ENCODE results near the gene GINS1.
"Not testable (repeated sequence)": the region's sequence is repeated elsewhere in the genome, so short reads cannot be mapped to it uniquely, and the experiment has no call there.

GINS1 gene

DNA sequence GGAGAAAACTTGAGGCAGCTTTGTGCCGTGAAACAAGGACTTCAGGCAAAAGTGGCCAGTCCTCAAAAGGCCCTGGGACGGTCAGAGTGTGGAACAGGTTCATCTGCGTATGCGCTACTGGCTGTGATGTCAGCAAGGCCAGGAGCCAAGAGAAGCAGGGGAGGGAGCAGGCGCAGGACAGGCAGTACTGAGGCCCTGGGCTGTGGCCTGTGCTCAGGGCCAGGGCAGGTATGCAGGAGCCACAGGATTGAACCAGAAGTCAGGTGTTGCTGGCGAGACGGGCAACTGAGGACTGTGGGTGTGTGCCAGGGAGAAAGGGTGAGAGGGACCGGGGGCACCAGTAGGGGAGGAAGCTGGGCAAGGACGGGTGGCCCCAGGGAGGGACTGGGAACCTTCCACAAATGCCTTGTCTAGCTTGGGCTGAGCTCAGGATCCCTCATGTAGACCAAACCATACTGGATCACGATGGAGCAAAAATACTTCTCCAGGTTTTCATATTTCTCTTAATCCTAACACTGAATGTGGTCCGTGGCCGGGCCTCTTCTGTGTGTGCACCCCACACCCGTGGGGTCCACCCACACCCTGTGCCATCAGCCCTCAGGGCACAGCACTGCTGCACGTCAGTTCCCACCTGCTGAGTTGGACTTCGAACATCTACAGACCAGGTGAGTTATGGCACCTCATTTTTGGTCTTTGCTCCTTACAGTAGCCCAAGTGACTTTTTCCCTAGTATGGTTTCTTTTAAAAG, 46.9 kb downstream of the GINS1 start:
- no peak for DNase-seq

DNA sequence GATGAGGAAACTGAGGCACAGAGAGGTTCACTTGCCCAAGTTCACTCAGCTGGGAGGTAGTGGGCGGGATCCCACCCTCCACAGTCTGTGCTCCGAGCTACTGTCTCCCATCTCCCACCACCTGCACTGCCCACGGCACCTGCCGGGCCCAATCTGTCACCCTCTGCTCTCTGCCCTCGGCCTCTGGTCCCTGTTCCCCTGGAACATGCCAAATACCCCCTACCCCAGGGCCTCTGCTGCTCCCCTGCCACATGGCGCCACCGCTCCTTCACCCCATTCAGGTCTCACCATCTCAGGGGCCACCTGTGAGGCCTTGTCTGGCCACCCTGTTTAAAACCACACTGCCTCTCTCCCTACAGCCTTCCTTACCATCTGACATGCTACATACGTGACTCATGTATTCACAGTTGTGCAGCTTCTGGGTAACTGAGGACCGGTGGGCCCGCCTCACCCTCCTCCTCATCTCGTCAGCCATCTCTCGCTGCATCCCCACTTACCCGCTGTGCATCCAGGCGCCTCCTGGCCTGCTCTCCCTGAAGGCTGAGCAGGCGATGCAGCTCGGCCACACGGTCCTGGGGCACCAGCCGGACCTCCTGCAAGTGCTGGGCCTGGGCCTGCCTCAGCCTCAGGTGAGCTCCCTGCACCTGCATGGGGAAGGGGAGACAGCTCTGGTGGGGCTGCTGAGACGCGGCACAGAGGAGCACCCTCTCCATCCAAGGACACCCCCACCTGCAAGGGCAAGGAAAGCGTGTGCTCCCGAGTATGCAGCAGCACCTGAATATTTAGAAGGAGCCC, 50.6 kb downstream of the GINS1 start:
- DNase-seq = no peak

DNA sequence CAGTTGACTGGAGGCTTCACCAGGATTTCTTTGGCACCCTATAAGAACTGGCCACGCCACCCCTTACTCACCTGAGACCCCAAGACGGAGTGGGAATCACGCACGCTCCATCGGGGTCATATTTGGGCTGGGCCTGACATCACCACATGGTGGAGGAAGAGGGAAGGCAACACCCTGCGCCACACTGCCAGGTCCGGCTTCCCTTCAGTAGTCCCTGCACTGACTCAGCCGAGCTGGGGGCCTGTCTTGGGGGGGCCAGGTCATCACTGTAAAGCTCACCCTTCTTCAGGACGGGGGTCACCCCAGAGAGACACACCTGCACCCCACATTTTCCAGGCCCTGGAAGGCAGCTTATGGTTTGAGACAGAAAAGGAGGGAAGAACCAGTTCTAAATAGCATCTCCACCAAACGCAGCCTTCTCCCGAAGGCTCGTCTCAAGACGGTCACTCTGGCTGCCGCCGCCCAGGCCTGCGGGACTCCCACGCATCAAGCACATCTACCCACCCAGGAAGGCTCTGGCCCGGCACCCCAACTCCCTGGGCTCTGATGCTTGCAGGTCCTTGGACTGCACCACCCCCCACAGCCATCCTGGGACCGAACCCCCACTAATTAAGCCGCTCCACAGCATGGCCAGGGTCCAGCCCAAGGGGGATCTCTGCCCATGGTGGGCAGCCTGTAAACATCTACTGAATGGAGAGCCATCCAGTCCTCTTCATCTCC, 51.8 kb downstream of the GINS1 start:
- no peak for DNase-seq

DNA sequence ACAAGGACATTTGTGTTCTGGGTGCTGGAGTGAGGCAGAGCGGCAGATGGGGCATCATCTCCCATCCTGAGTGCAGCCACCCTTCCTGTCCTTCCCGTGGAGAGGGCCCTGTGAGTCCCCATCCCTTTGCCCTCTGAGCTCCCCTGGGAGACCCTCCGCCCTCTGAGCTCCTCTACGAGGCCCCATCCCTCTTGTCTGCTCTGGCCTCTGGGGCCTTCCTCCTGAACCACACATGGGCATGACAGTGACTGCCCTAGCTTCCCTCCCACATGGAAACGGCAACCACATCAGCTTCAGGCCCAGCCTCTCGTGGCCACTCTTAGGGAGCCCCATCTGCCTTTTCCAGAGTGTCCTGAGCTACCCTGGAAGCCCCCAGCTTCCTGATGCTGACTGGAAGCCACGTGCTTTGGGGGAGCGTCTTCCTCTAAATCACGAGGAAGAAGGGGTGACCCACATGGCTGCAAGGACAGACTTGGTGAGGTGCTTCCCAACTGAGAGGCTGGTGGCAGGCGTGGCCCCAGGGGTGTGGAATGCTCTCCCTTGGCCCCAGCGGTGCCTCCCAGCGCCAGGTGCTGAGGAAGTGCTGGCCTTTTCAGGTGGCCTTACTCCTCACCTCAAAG, 52.6 kb downstream of the GINS1 start:
- DNase-seq = no peak

DNA sequence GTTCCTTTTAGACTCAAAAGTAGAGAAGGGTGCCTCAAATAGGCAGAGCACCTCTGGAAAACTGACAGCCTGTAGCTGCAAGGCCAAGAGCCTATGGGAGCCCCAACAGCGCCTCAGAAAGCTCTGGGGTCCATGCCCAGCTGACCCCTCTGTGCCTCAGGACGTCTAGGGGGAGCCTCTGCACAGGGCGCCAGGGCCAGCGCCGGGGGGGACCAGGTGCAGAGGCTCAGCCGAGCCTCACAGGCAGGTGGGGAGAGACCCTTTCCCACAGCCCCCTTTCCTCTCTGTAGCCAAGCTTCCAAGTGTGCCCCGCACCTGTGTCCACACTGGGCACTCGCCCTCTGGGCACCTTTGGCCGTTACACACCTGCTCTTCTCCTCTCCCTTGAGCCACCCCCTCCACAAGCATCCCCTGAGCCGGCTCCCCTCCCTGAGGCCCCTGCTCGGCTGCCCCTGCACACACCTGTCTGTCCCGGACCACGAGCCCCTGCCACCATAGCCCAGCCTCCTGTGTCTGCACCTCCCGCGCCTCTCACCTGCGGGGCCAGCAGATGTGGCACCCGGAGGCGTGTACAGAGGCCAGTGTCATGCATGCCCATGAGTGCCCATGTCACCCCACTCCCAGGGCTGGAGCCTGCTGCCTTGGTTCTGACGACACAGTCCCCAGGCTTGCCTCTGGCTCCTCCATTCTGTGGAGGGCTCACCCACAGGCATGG, 53.2 kb downstream of the GINS1 start:
- no peak for DNase-seq

DNA sequence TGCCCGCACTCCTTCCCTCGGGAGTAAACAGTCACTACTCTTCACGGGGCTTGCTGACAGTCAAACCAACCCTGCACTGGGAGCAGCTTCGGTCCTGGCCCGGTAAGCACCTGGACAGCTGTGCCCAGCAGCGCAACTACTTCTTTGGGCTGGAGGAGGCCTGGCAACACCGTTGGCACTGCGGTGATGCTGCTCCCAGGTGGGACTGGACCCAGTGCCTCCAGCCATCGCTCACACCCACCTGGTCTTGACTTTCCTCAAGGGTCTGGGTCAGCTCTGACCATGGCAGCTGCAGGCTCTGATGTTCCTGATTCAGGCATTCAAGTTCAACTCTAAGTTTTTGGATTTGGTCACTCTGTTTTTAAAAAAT, 53.8 kb downstream of the GINS1 start:
- no peak for DNase-seq

DNA sequence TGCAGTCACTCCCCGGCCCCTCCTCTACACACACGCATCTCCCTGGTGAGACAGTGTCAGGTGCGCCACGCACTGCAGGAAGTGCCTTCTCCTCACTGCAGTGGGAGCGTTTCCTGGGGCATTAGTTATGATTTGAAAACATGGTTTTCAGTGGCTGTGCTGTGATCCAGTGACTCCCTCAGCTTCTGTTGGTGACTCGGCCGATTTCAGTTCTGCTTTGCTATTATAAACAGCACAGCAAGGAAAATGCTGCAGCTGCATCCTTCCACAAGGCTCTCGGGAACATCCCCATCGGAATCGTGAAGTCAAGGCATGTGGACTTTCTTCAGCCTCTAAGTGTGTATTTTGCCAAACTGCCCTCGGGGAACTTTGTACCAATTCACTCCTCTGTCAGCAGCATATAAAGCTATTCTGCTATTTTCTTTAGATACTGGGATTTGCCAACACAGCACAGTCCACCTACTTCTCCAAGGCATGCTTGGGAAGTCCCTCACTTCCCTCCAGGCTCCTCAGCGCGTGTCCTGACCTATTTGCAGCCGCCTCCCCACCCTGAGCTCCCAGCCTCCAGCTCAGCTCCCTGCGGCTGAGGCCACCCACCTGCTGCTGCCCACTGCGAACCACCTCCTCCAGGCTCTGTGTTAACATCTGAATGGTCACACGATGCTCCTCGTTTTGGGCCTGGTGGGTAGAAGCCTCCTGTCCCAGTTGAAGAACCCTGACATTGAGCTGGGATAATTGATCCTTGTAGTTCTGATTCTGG, 54.5 kb downstream of the GINS1 start:
- no peak for DNase-seq

DNA sequence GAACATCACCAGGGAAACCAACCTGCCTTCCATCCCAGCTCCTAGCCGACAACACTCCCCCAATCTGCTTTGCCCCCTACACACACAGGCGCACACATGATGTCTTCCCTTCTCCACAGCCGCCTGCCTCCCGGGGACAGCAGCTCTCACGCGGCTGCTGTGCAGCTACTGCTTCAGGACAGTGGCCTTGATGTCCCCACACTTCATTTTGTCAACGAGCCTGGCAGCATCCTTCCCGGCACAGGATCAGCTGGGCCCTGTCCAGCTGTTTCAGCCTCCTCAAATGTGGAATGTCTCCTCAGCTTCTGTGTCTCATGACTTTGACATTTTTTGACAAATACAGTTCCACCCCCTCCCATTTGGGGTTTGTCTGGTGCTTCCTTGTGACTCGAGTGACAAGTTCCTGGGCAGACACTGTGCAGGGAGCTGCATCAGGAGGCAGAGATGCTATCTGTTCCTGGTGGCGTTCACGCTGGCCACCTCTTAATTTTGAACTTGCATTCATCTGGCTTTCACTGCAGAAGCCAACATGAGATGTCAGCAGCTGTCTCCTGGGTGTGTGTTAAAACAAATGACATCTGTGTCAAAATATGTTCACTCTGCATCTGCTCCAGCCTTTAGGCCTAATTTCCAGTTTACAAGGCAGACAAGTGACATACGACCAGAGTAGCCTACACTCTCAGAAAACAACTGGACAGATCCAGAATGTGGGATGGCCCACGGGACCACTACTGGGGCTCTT, 57.2 kb downstream of the GINS1 start:
- no peak for DNase-seq

DNA sequence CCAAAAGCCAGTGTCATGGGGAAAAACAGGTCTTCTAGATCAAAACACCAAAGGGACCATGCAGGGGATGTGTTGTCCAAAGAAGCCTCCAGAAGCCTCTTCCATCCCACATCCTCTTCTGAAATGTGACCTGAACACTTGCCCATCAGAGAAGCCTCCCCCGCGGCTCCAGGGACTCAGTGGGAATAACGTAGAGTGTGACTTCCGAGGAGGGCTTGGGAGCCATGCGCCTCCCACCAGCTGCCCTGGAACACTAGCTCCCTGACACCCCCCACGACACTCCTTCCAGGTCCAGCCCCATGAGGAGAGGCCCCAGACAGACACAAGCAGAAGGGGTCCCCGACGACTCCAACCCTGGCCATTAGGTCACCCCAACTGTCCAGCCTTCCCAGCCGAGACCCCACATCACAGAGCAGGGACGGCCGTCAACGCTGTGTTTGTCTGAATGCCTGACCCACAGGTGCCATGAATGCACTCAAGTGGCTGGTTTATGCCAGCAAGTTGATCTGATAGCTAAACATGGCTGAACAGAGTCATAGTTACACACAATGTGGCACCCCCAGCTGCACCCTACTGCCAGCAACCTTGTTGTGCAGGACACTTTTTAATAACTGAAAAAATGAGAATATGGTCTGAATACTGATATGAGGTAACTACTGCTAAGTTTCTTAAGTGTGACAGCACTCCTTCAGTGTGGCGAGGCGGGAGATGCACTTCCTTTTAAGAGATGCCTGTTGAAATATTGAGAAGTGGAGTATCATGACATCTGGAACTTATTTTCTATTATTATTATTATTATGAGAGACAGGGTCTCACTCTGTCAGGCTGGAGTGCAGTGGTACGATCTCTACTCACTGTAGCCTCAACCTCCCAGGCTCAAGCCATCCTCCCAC, 58.0 kb downstream of the GINS1 start:
- DNase-seq = no peak

DNA sequence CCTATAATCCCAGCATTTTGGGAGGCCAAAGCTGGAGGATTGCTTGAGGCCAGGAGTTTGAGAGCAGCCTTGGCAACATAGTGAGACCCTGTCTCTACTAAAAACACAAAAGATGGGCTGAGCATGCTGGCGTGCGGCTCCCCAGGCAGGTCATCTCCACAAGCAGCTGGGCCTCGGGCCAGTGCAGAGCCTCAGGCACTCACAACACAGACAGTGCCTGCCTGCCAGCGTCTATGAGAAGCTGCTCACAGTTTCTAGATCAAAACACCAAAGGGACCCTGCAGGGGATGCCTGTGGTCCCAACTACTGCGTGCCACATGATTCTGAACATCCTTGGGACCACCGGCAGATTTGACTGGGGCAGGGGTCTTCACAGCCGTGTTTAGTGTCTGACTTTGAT, 59.4 kb downstream of the GINS1 start:
- DNase-seq = no peak

DNA sequence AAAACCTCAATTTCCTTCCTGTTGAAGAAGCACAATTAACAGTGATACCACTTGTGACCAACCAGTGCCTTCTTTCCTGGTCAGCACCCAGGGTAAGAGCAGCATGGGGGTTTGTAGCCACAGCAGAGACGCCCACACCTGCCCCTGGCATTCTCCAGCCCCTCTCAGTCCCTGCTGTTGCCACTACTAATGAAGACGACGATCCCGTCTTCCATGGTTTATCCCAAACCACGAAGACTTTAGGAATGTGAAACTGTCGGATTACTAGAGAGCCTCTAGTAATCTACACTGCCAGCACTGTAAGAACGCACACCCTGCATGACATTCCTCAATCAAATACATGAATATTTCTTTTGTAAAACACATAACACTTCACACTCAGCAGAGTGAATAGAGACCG, 60.0 kb downstream of the GINS1 start:
- no peak for DNase-seq

DNA sequence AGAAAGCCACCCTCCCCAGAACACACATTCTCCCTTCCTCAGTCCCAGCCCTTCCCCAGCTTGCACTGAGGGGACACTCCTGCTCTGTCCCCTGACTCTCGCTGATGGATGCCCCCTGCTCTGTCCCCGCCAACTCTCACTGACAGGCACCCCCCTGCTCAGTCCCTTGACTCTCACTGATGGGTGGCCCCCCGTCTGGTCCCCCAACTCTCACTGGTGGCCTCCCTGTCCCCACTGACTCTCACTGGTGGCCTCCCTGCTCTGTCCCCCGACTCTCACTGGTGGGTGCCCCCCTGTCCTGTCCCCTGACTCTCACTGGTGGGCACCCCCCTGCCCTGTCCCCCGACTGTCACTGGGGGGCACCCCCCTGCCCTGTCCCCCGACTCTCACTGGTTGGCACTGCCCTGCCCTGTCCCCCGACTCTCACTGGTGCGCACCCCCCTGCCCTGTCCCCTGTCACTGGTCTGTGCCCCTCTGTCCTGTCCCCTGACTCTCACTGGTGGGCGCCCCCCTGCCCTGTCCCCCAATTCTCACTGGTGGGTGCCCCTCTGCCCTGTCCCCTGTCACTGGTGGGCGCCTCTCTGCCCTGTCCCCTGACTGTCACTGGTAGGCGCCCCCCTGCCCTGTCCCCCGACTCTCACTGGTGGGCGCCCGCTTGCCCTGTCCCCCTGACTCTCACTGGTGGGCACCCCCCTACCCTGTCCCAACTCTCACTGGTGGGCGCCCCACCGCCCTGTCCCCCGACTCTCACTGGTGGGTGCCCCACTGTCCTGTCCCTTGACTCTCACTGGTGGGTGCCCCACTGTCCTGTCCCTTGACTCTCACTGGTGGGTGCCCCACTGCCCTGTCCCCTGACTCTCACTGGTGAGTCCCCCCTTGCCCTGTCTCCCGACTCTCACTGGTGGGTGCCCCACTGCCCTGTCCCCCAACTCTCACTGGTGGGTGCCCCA, 60.9 kb downstream of the GINS1 start:
- no peak for DNase-seq

DNA sequence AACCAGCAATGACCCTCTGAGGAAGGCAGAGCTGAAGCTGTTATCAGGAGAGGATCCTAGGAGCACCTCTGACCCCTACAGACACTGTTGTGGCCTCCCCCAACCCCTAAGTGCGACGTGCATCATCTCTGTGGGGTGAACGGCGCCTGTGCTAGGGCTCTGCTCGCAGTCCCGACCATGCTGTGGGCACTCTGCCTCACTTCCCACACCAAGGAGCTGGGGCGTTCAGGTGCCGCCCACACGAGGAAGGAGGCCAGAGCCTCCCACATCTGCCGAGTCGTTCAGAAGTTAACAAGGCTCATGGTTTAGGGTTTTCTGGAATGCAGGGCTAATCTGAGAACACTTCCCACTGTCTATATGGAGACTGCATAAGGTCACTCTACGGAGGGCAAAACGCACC, 62.1 kb downstream of the GINS1 start:
- DNase-seq = no peak

DNA sequence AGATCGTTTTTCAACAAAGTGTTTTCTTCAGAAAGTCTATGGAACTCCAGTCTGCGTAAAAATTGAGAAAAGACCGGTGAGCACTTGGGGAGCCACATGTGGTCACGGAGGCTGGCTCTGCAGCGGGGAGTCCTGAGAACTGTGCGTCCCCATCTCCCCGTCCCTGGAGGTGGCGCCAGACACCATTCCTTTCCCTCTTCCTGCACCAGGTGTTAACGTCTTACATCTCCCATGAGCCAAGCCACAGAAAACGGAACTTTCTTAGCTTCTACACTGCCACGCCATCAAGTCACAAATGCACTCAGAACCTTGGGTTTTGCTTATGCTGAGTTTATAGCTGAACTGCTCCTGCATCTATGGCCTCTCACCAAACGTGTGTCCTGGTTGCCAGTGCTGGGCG, 62.6 kb downstream of the GINS1 start:
- no peak for DNase-seq

DNA sequence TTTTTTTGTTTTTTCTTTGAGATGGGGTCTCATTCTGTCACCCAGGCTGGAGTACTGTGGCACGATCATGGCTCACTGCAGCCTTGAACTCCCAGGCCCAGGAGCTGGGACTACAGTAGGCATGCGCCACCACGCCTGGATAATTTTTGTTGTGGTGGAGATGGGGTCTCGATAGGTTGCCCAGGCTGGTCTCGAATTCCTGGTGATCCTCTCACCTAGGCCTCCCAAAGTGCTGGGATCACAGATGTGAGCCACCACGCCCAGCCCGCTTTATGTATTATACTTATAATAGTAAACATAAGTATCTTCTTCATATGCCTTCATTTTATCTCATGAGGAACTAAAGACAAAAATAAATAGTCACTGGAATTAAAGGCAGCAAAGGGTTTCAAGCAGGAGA, 63.5 kb downstream of the GINS1 start:
- DNase-seq = no peak

DNA sequence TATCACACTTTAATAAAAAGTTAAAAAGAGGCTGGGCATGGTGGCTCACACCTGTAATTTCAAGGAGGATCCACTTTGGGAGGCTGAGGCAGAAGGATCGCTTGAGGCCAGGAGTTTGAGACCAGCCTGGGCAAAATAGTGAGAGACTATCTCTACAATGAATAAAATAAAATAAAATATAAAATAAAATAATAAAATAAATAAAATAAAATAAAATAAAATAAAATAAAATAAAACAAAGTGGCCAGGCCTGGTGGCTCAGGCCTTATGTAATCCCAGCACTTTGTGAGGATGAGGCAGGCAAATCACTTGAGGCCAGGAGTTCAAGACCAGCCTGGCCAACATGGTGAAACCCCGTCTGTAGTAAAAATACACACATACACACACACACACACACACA, 65.8 kb downstream of the GINS1 start:
- not testable (repeated sequence) for DNase-seq

DNA sequence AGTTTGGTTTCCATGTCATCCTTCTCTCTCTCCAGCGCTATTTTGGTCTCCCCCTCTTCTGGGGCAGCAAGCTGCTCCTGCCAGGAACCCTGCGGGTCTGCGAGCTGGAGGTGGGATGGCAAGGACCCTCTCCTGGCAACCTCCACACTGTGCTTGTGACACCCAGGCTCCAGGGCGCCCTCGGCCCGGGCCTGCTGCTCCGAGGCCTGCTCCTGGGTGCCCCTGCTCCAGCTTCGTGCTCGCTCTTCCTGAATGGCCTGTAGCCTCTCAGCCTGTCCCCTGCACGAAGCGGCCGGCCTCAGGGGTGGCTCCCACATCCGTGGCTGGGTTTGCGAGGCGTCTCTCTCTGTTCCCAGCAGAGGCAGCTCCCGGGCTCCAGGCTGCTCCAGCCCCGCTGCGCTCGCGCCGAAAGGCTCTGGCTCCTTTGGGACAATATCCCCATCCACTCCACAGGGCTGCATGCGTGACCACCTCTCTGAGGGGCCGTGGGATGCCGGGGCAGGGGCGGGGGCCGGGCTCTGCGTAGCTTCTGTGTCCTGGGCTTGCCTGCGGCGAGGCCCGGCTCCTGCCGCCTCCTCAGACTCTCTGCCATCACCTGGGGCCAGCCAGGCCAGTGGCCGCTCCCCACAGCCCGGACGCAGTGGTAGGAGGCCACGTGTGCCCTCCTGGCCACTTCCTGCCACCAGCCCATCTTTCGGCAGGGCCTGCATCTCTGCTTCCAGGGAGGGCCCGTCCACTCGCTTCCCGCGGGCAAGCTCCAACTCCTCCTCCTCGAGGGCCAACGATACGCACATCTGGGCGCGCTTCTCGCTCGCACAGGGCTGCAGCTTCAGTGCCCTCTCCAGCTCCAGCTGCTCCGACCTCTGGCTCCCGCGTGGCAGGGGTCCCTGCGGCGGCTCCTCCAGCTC, 68.9 kb downstream of the GINS1 start:
- no peak for DNase-seq

Measured in activated gamma-delta T cell (primary cell).